Keratinocyte (primary cell): Measurements from ENCODE around the gene APEH. TPM values are rescaled to one million over a fixed set of nuclear protein-coding genes. Genes with fewer than 3 reads are reported as not detected.

Source experiments
- DNase-seq: peaks from one replicate; pipeline ENCODE4 v3.0.0-alpha.2; 2011; ENCODE audit warnings: low read depth, missing footprints, low spot score
- FAIRE-seq: peaks from 2 replicates; lab custom pipeline; 2011; peaks lifted over from hg19 to GRCh38; lab: Jason Lieb, UNC
- H2AFZ ChIP-seq: 2 replicates; pipeline ENCODE4 v1.6.0; 2012; ENCODE audit warnings: low read length, control low read depth, inconsistent platforms; ENCODE audit not compliant: control insufficient read depth
- H3K27ac ChIP-seq: 2 replicates; pipeline ENCODE4 v1.5.1; 2011; ENCODE audit warnings: low read length; ENCODE audit not compliant: control insufficient read depth, insufficient read depth
- H3K27me3 ChIP-seq: 3 replicates; pipeline ENCODE4 v1.6.0; 2011; ENCODE audit warnings: low read length; ENCODE audit not compliant: control insufficient read depth, insufficient read depth; ENCODE audit errors: extremely low read depth
- H3K36me3 ChIP-seq, 2 experiments: 2 replicates in 1 of 2; 3 replicates in 1 of 2; pipeline ENCODE4 v1.5.1; 2011; ENCODE audit warnings: low read length in 2 of 2, mild to moderate bottlenecking in 1 of 2; ENCODE audit not compliant: control insufficient read depth in 2 of 2, insufficient read depth in 2 of 2; ENCODE audit errors: extremely low read depth in 1 of 2
- H3K4me1 ChIP-seq: 3 replicates; pipeline ENCODE4 v1.5.1; 2011; ENCODE audit warnings: low read length; ENCODE audit not compliant: control insufficient read depth, insufficient read depth; ENCODE audit errors: extremely low read depth
- H3K4me2 ChIP-seq: 3 replicates; pipeline ENCODE4 v1.6.0; 2011; ENCODE audit warnings: low read depth, low read length; ENCODE audit not compliant: control insufficient read depth, insufficient read depth; ENCODE audit errors: extremely low read depth
- H3K4me3 ChIP-seq, 3 experiments: fragments of 200-600 bp in 1 of 3; sonication (generic) in 1 of 3; 2 replicates in 2 of 3; 3 replicates in 1 of 3; pipeline ENCODE4 v1.5.1; 2011 to 2016; ENCODE audit warnings: low read length in 3 of 3, mild to moderate bottlenecking in 3 of 3, control low read depth in 2 of 3, inconsistent platforms in 1 of 3, low read depth in 1 of 3, mixed read lengths in 1 of 3, mixed run types in 1 of 3, moderate library complexity in 1 of 3; ENCODE audit not compliant: control insufficient read depth in 2 of 3, insufficient read depth in 2 of 3; ENCODE audit errors: extremely low read depth in 1 of 3
- H3K79me2 ChIP-seq: 2 replicates; pipeline ENCODE4 v1.6.0; 2012; ENCODE audit warnings: low read length; ENCODE audit not compliant: control insufficient read depth, insufficient read depth
- H3K9ac ChIP-seq: 3 replicates; pipeline ENCODE4 v1.6.0; 2011; ENCODE audit warnings: low read length; ENCODE audit not compliant: control insufficient read depth, insufficient read depth; ENCODE audit errors: extremely low read depth
- H3K9me1 ChIP-seq: 3 replicates; pipeline ENCODE4 v1.6.0; 2011; ENCODE audit warnings: low read length; ENCODE audit not compliant: control insufficient read depth, insufficient read depth; ENCODE audit errors: extremely low read depth
- H3K9me3 ChIP-seq: 2 replicates; pipeline ENCODE4 v1.5.1; 2012; ENCODE audit warnings: low read depth, low read length; ENCODE audit not compliant: control insufficient read depth
- H4K20me1 ChIP-seq: 3 replicates; pipeline ENCODE4 v1.6.0; 2011; ENCODE audit warnings: low read length; ENCODE audit not compliant: control insufficient read depth, insufficient read depth; ENCODE audit errors: extremely low read depth
- CTCF ChIP-seq, 3 experiments: IDR thresholded peaks in 1 of 3; conservative IDR thresholded peaks in 1 of 3; optimal IDR thresholded peaks in 1 of 3; 2 replicates in 2 of 3; 3 replicates in 1 of 3; pipeline versions ENCODE3 to v1.5.1; 2011; ENCODE audit warnings: low read length in 3 of 3, mild to moderate bottlenecking in 3 of 3, moderate library complexity in 2 of 3, control low read depth in 1 of 3, inconsistent platforms in 1 of 3; ENCODE audit not compliant: insufficient read depth in 2 of 3; ENCODE audit errors: extremely low read depth in 1 of 3
- EZH2 ChIP-seq: IDR thresholded peaks from one replicate; pipeline ENCODE4 v1.6.1; 2012; ENCODE audit warnings: inconsistent platforms, mild to moderate bottlenecking, low read length, moderate library complexity
- dilution Hi-C: fragments of 300-500 bp; cut with MboI; formaldehyde crosslinking; loops from one replicate; pipeline ENCODE4 v1.7.0; 2020; ENCODE audit warnings: low sequenced_read_pairs; ENCODE audit not compliant: extremely low pct_ligation_motif_present
- polyA plus RNA-seq, 5 experiments: library from polyadenylated mRNA; depleted of rRNA in 3 of 5; stranded (reverse) in 3 of 5; stranded (forward) in 1 of 5; unstranded in 1 of 5; fragments of >200 nt; gene quantifications; 1 replicate in 1 of 5; 2 replicates in 3 of 5; 3 replicates in 1 of 5; pipeline versions ENCODE4 v1.2.1 to v1.2.3, GENCODE V29; 2011 to 2012; ENCODE audit warnings: missing spikeins in 2 of 5, low read depth in 1 of 5, low replicate concordance in 1 of 5

The APEH gene
- polyA plus RNA-seq, 1 donor (not counting 4 experiments of a cell fraction or from before 2014, with no cell fraction given): 106 TPM

GRCh38 chr3:49626101-49626581, 48.0 kb upstream of the APEH start:
- Histone ChIP-seq H3K9me1 (no peaks in the 10 kb centered on the region), H3K9ac (no peak overlapping the region), H3K27ac (no peak overlapping the region), H3K79me2 (no peaks in the 10 kb centered on the region), H4K20me1 (no peaks in the 10 kb centered on the region), H3K4me3 (no peak overlapping the region), H3K4me1 (no peaks in the 10 kb centered on the region), H3K9me3 (no peaks in the 10 kb centered on the region), H3K27me3 (peaks cover 9% of the 10 kb centered on the region), H3K36me3 (no peaks in the 10 kb centered on the region), H2AFZ (no peak overlapping the region), H3K4me2 (no peak overlapping the region)
- FAIRE-seq (no peak), DNase-seq (no peak)
- dilution Hi-C loops: no loop called here
- TF ChIP-seq EZH2 (no peak), CTCF (optimal IDR thresholded peaks at IDR 0.05 in 1 of 3, IDR thresholded peaks at IDR 0.05 in 1 of 3, conservative IDR thresholded peaks at IDR 0.05 in 1 of 3; ENCODE audit: extremely low read depth in 1 of 3, insufficient read depth in 2 of 3, low read length in 3 of 3) (no peak)

GRCh38 chr3:49626796-49627195, 47.4 kb upstream of the APEH start:
- dilution Hi-C loops: no loop called here
- DNase-seq: no peak
- no peak overlapping the region for H3K4me3 ChIP-seq

More at GRCh38 chr3:49626796-49627195, 47.4 kb upstream of the APEH start:
- Histone ChIP-seq H3K4me2 (no peak overlapping the region), H3K36me3 (no peaks in the 10 kb centered on the region), H3K27ac (no peak overlapping the region), H3K27me3 (peaks cover 9% of the 10 kb centered on the region), H4K20me1 (no peaks in the 10 kb centered on the region), H3K4me1 (no peaks in the 10 kb centered on the region), H3K9me1 (no peaks in the 10 kb centered on the region), H3K79me2 (no peaks in the 10 kb centered on the region), H3K9me3 (peaks cover 1% of the 10 kb centered on the region), H2AFZ (no peak overlapping the region), H3K9ac (no peak overlapping the region)
- FAIRE-seq: no peak
- no peak for TF ChIP-seq CTCF (optimal IDR thresholded peaks at IDR 0.05 in 1 of 3, IDR thresholded peaks at IDR 0.05 in 1 of 3, conservative IDR thresholded peaks at IDR 0.05 in 1 of 3; ENCODE audit: extremely low read depth in 1 of 3, insufficient read depth in 2 of 3, low read length in 3 of 3)
- TF ChIP-seq EZH2: no peak
